22Rv1 (cell line): ENCODE data around the gene KRT17.
A peak's percentile ranks its signal among the peaks of the same experiment; 100 is the strongest.
"Not testable (repeated sequence)": the region's sequence is repeated elsewhere in the genome, so short reads cannot be mapped to it uniquely, and the experiment has no call there.

Experiments used
- ZFX ChIP-seq: fragments of 450-650 bp; IDR thresholded peaks from 2 replicates; pipeline ENCODE4 v1.6.1; 2017; ENCODE audit warnings: antibody characterized with exemption, borderline replicate concordance
- TF ChIP-seq, protein P1 (sequence below): fragments of 450-650 bp; IDR thresholded peaks from 2 replicates; pipeline ENCODE4 v1.5.1; 2017; ENCODE audit warnings: mild to moderate bottlenecking

DNA sequence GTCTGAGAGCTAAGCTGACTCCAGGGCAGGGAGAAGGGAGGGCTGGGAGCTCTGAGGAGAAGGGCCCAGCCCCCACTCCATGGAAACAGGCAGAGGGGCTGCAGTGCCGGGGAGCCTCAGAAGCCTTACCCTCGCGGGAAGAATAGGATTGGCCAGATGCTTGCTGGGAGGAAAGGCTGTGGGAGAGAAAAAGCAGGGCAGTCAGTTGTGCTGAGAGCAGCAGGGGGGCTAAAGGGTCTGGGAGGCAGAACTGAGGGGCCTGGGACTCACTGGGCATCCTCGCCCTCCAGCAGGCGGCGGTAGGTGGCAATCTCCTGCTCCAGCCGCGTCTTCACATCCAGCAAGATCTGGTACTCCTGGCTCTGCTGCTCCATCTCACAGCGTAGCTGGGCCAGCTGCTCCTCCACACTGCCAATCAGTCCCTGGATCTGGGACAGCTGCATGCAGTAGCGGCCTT is 14.3 kb downstream of the KRT17 start:
- TF ChIP-seq, protein P1, sequence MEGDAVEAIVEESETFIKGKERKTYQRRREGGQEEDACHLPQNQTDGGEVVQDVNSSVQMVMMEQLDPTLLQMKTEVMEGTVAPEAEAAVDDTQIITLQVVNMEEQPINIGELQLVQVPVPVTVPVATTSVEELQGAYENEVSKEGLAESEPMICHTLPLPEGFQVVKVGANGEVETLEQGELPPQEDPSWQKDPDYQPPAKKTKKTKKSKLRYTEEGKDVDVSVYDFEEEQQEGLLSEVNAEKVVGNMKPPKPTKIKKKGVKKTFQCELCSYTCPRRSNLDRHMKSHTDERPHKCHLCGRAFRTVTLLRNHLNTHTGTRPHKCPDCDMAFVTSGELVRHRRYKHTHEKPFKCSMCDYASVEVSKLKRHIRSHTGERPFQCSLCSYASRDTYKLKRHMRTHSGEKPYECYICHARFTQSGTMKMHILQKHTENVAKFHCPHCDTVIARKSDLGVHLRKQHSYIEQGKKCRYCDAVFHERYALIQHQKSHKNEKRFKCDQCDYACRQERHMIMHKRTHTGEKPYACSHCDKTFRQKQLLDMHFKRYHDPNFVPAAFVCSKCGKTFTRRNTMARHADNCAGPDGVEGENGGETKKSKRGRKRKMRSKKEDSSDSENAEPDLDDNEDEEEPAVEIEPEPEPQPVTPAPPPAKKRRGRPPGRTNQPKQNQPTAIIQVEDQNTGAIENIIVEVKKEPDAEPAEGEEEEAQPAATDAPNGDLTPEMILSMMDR = peak; percentile 15; the same call in 1 of the 2 replicates
- TF ChIP-seq ZFX = not testable (repeated sequence)
